C1 segment of cervical spinal cord (tissue), 14 donors: ENCODE data around the gene NFKBIE.

ENCODE experiments used
- DNase-seq, 14 donors: peaks; one replicate each; lab custom pipeline; 2025; lab: John Stamatoyannopoulos, UW

NFKBIE gene

GRCh38 chr6:44272999-44273566, 7.7 kb upstream of the NFKBIE start:
- peak in 1 of 14 donors; percentile 71 for DNase-seq

GRCh38 chr6:44272529-44272928, 7.2 kb upstream of the NFKBIE start:
- DNase-seq, result peak in 1 of 14 donors; percentile 70

GRCh38 chr6:44271914-44272313, 6.6 kb upstream of the NFKBIE start:
- peak in 1 of 14 donors; percentile 81 for DNase-seq

GRCh38 chr6:44271406-44271723, 6.0 kb upstream of the NFKBIE start:
- DNase-seq, result no peak

- peak in 1 of 14 donors; percentile 30 for DNase-seq
Measured at GRCh38 chr6:44270526-44271405, 5.4 kb upstream of the NFKBIE start.

GRCh38 chr6:44269921-44270525, 4.7 kb upstream of the NFKBIE start, which contains the start of gene TMEM151B:
Gene TMEM151B (plus strand): TSS chr6:44270450. CDS start chr6:44270743, 293 bp downstream.
- DNase-seq, result peak in 2 of 14 donors; percentile 16 to 86

- no peak for DNase-seq
Measured at GRCh38 chr6:44269178-44269920, 4.0 kb upstream of the NFKBIE start.

- peak in 9 of 14 donors; percentile 36 to 65 (median 54) for DNase-seq
Measured at GRCh38 chr6:44268095-44268628, 2.8 kb upstream of the NFKBIE start.

GRCh38 chr6:44267252-44267651, 1.9 kb upstream of the NFKBIE start:
- no peak for DNase-seq

GRCh38 chr6:44266347-44266746, 996 bp upstream of the NFKBIE start:
- DNase-seq, result no peak

GRCh38 chr6:44265722-44266233, 427 bp upstream of the NFKBIE start:
- DNase-seq, result no peak

- DNase-seq, result peak in 5 of 14 donors; percentile 32 to 49 (median 39)
Measured at GRCh38 chr6:44264154-44265006, 971 bp downstream of the NFKBIE start.

- peak in 1 of 14 donors; percentile 19 for DNase-seq
Measured at GRCh38 chr6:44263354-44264100, 1.8 kb downstream of the NFKBIE start.

GRCh38 chr6:44262467-44263353, 2.6 kb downstream of the NFKBIE start:
- DNase-seq, result no peak

GRCh38 chr6:44261581-44261980, 3.8 kb downstream of the NFKBIE start:
- no peak for DNase-seq

GRCh38 chr6:44260451-44261297, 4.7 kb downstream of the NFKBIE start:
- no peak for DNase-seq

- DNase-seq, result no peak
Measured at GRCh38 chr6:44260011-44260410, 5.3 kb downstream of the NFKBIE start.

GRCh38 chr6:44258921-44259320, 6.4 kb downstream of the NFKBIE start:
- no peak for DNase-seq
